SHP77 (cell line): Measurements from ENCODE around the gene TRIM60.
"Not testable (repeated sequence)": the region's sequence is repeated elsewhere in the genome, so short reads cannot be mapped to it uniquely, and the experiment has no call there.

Experiments
- DNase-seq, 2 experiments: peaks; one replicate each; lab custom pipeline; 2025; lab: John Stamatoyannopoulos, UW

The TRIM60 gene

DNA sequence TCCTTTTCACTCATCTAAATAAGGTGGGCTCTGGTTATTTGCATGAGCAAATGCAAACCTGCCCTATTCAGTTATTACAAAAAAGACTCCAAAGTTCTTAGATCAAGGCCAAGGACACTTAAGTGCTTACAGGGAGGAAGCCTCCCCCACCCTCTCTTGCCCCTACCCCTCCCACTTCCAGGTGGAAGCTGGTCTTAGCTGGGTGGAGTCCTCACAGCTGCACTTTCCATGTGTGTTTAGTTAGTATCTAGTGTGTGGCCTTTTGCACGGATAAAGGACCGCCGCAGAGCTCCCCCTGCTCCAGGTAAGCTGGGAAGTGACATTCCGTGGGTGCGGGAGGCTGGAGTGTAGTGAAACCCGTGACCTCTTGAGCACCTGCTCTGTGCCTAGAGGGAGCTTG lies 21.8 kb downstream of the TRIM60 start, which contains the start of gene TRIM75:
Gene TRIM75, plus strand, starts transcription at position 222 of the 400 bp plus-strand sequence. CDS start 5,282 bp downstream, outside the sequence.
- DNase-seq, result no peak

DNA sequence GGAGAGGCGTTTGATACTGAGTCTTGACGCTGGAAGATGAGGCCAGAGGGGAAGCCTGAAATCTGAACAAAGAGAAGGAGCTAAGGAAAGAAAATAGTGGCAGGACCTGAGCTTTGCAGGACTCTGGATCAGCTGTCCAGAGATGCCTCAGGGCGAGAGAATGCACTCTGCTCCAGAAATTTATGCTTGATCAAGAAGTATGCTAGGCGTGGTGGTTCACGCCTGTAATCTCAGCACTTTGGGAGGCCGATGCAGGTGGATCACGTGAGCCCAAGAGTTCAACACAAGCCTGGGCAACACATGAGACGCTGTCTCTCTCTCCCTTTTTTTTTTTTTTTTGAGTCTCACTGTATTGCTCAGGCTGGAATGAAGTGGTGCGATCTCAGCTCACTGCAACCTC lies 23.8 kb downstream of the TRIM60 start:
- DNase-seq, result no peak

DNA sequence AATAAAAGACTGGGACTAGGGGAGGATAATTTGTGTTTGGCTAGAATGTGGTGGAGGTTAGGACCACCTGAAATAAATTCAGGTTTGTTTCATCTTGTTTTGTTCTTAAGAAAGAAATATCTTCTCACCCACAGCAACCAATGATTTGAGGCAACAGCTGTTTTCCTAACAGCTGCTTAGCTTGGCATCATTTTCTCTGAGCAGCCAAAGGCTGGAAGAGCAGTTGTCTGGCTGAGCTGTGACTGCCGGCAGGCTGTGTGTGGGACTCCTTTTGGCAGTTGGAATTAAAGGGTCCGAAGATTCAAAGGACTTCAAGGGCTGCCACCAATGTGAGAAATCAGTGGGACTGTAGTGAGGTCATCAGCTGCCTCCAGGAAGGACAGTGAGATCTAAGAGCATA lies 26.9 kb downstream of the TRIM60 start:
- DNase-seq, result no peak

DNA sequence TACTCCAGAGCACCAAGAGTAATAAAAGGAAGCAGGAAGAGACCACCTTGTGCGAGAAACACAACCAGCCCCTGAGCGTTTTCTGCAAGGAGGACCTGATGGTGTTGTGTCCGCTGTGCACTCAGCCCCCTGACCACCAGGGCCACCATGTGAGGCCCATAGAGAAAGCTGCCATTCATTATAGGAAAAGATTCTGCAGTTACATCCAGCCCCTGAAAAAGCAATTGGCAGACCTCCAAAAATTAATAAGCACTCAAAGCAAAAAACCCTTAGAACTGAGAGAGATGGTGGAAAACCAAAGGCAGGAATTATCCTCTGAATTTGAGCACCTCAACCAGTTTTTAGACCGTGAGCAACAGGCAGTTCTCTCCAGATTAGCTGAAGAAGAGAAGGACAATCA lies 27.6 kb downstream of the TRIM60 start:
- no peak for DNase-seq

DNA sequence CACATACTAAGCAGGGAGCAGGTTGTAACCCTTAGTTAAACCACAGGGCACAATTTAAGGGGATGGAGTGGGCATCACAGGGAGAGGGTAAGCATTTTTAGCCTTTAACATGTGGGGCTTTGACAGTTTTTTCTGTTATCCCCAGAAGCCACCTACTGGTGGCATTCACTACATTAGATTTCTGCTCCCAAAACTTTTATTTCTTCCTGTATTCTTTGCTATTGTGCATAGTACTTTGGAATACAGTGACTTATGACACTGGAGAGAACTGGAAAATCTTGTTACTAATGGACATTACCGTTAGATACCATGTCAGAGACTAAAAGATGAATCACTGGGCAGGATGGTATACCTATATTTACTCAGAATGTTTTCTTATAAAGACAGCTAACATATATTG lies 29.1 kb downstream of the TRIM60 start:
- DNase-seq, result no peak

DNA sequence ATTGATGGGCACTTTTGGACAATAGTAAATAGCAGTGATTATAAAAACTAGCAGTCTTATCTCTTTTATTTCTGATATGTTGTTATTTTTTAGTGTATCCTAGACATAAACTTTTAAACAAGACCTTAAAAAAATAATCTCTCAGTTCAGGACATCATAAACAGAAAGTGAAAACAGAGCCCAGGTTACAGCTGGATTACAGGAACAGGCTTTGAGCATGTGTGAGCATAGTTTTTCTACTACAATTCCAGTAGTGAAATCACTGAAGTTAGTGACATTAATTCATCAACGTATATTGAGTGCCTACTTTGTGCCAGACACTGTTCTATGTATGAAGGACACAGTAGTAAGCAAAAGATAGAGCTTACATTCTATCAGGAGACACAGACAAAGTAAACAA lies 38.8 kb downstream of the TRIM60 start:
- DNase-seq, result no peak

GRCh38 chr4:165073346-165073745 lies 41.5 kb downstream of the TRIM60 start:
- not testable (repeated sequence) for DNase-seq

- DNase-seq, result no peak
Observed at GRCh38 chr4:165077034-165077578, 45.3 kb downstream of the TRIM60 start.

- DNase-seq, result peak; percentile 68 to 79
Observed at GRCh38 chr4:165079476-165079875, 47.7 kb downstream of the TRIM60 start.

GRCh38 chr4:165084787-165085186 lies 53.0 kb downstream of the TRIM60 start:
- not testable (repeated sequence) for DNase-seq

GRCh38 chr4:165085946-165086345 lies 54.1 kb downstream of the TRIM60 start:
- no peak for DNase-seq

DNA sequence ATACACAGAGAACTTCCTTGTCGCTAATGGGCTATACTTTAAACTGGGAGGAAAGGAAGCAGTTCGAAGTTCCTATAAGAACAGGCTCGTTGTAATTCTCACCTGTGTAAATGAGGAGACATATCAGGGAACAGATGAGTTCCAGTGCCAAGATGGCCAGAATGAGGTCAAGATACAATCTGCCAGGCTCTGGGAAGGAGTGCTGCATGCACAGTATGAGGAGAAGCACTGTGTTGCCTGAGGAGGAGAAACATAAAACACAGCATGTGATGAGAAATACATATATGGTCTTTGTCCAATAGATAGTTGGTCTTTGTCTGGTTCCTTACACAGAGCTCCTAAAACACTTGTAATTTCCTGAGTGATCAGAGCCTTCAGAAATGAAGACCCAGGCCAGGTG lies 56.6 kb downstream of the TRIM60 start:
- no peak for DNase-seq
